K562 (cell line): ENCODE data around the gene TPK1. TPM values are rescaled to one million over a fixed set of nuclear protein-coding genes. Genes with fewer than 3 reads are reported as not detected.

Experiments used
- ATAC-seq: fragments of 200-7000 bp; cut with Tn5 transposase; 3 replicates; pipeline ENCODE4 v1.9.1; 2020; ENCODE audit warnings: moderate library complexity
- BruUV-seq: library from RNA; stranded (reverse); fragments of 400-500 nt; replicated peaks from 2 replicates; lab custom pipeline; 2021; lab: Mats Ljungman, UMichigan
- CTCF ChIA-PET: fragments of 300-600 bp; formaldehyde crosslinking; extraction: SDS; loops from one replicate; lab custom pipeline; 2021; ENCODE audit warnings: low intra/inter-chr PET ratio; lab: Yijun Ruan, JAX
- POLR2A ChIA-PET: fragments of 300-600, 350-650 bp; sonication (Branson Sonifier 250); formaldehyde crosslinking; extraction: SDS; loops from one replicate; lab custom pipeline; 2021; ENCODE audit warnings: antibody characterized with exemption, inconsistent platforms; lab: Yijun Ruan, JAX
- DNase-seq, 4 experiments: peaks; one replicate each; pipeline versions ENCODE4 v3.0.0 to v3.0.0-alpha.2; 2011 to 2018; ENCODE audit warnings: low spot score in 3 of 4, mixed read lengths in 3 of 4; ENCODE audit errors: extremely low read depth in 1 of 4
- FAIRE-seq: peaks from 2 replicates; lab custom pipeline; 2011; peaks lifted over from hg19 to GRCh38; lab: Jason Lieb, UNC
- H2AFZ ChIP-seq: 2 replicates; pipeline ENCODE4 v1.6.0; 2011; ENCODE audit warnings: low read depth, low read length, control low read depth, inconsistent platforms
- H3K27ac ChIP-seq: fragments of 200-600 bp; 3 replicates; pipeline ENCODE4 v1.8.0; 2011; ENCODE audit warnings: low read depth, mild to moderate bottlenecking, control low read depth, inconsistent platforms, low read length, moderate library complexity, mixed read lengths; ENCODE audit errors: extremely low read depth
- H3K27me3 ChIP-seq, 2 experiments: fragments of 300-600 bp in 1 of 2; 2 replicates in 1 of 2; 3 replicates in 1 of 2; pipeline versions ENCODE4 v1.6.0 to v1.8.0; 2011; ENCODE audit warnings: inconsistent platforms in 2 of 2, low read length in 2 of 2, mild to moderate bottlenecking in 1 of 2, mixed read lengths in 1 of 2, moderate library complexity in 1 of 2; ENCODE audit not compliant: control insufficient read depth in 2 of 2, insufficient read depth in 2 of 2
- H3K36me3 ChIP-seq: fragments of 300-600 bp; 3 replicates; pipeline ENCODE4 v1.8.0; 2011; ENCODE audit warnings: mild to moderate bottlenecking, low read length, inconsistent platforms; ENCODE audit not compliant: control insufficient read depth, insufficient read depth
- H3K4me1 ChIP-seq, 2 experiments: fragments of 200-600 bp in 1 of 2; replicated peaks in 1 of 2; 2 replicates in 1 of 2; 3 replicates in 1 of 2; pipeline versions ENCODE4 v1.5.1 to v1.8.0; 2011; ENCODE audit warnings: inconsistent platforms in 2 of 2, low read length in 2 of 2, mild to moderate bottlenecking in 1 of 2, mixed read lengths in 1 of 2, moderate library complexity in 1 of 2; ENCODE audit not compliant: control insufficient read depth in 2 of 2, insufficient read depth in 2 of 2
- H3K4me2 ChIP-seq: 2 replicates; pipeline ENCODE4 v1.6.1; 2011; ENCODE audit warnings: low read length, control low read depth, inconsistent platforms, mixed read lengths; ENCODE audit not compliant: insufficient read depth
- H3K4me3 ChIP-seq: fragments of 200-600 bp; sonication (generic), shearing (Covaris generic); 2 replicates; pipeline ENCODE4 v1.5.1; 2016; ENCODE audit warnings: control low read depth, inconsistent platforms
- H3K79me2 ChIP-seq: fragments of 200-600 bp; 3 replicates; pipeline ENCODE4 v1.8.0; 2011; ENCODE audit warnings: low read length, inconsistent platforms; ENCODE audit not compliant: control insufficient read depth, insufficient read depth
- H3K9ac ChIP-seq, 2 experiments: 2 replicates each; pipeline versions ENCODE4 v1.6.0 to v1.6.1; 2011; ENCODE audit warnings: low read depth in 2 of 2, low read length in 2 of 2, control low read depth in 1 of 2, inconsistent platforms in 1 of 2, mild to moderate bottlenecking in 1 of 2, mixed read lengths in 1 of 2; ENCODE audit not compliant: insufficient read depth in 1 of 2
- H3K9me1 ChIP-seq: one replicate; pipeline ENCODE4 v1.6.0; 2011; ENCODE audit warnings: inconsistent platforms, mild to moderate bottlenecking, low read length, moderate library complexity; ENCODE audit not compliant: control insufficient read depth, insufficient read depth
- H3K9me3 ChIP-seq: replicated peaks from 2 replicates; pipeline ENCODE4 v1.5.1; 2011; ENCODE audit warnings: low read depth, low read length, inconsistent platforms; ENCODE audit not compliant: control insufficient read depth, insufficient read depth
- H4K20me1 ChIP-seq: replicated peaks from 2 replicates; pipeline ENCODE4 v1.6.1; 2011; ENCODE audit warnings: low read length, inconsistent platforms, mixed read lengths; ENCODE audit not compliant: control insufficient read depth, insufficient read depth
- CSDE1 ChIP-seq, 2 experiments: fragments of 450-650 bp; IDR thresholded peaks; 2 replicates each; pipeline ENCODE4 v1.6.1; 2016; ENCODE audit warnings: mild to moderate bottlenecking in 1 of 2
- HNRNPK ChIP-seq: fragments of 200-400 bp; formaldehyde crosslinking; IDR thresholded peaks from one replicate; pipeline ENCODE4 v1.6.1; 2018; ENCODE audit warnings: mild to moderate bottlenecking, low read depth, low read length; ENCODE audit not compliant: poor library complexity, severe bottlenecking
- PHTF2 ChIP-seq: fragments of 250-450 bp; sonication (Bioruptor Pico); IDR thresholded peaks from 2 replicates; pipeline ENCODE4 v1.5.0; 2021; ENCODE audit warnings: mild to moderate bottlenecking
- ZNF512 ChIP-seq: IDR thresholded peaks from 2 replicates; pipeline ENCODE4 v1.6.1; 2016; ENCODE audit warnings: missing genetic modification characterization, missing compliant biosample characterization
- WGBS: fragments of 100-300 bp; shearing (Covaris generic); methylation state at CpG from one replicate; pipeline ENCODE4 v1.1.6; 2016; ENCODE audit warnings: low coverage, mixed read lengths; ENCODE audit not compliant: insufficient coverage; ENCODE audit errors: missing lambda C conversion rate; 5-methylcytosine and 5-hydroxymethylcytosine counted together
- in situ Hi-C: fragments of 300-500 bp; cut with MboI; formaldehyde crosslinking; loops from 4 replicates; pipeline ENCODE4 v1.15.0; 2018; ENCODE audit warnings: inconsistent platforms, mixed read lengths
- intact Hi-C: fragments of 100-400 bp; cut with micrococcal nuclease; formaldehyde crosslinking; loops from 2 replicates; pipeline ENCODE4 v1.14.2; 2022
- polyA plus RNA-seq, 8 experiments: library from polyadenylated mRNA; depleted of rRNA in 4 of 8; stranded (reverse) in 5 of 8; unstranded in 3 of 8; fragments of >200 nt; fragmentation: Nextera tagmentation in 2 of 8; fragmentation: Illumina TruSeq in 1 of 8; extraction: Ambion mirVana in 2 of 8; extraction: Trizol in 1 of 8; gene quantifications; 2 replicates each; pipeline versions ENCODE4 v1.2.1 to v1.2.3, GENCODE V29; 2011 to 2014; ENCODE audit warnings: inconsistent platforms in 1 of 8, missing spikeins in 1 of 8
- total RNA-seq, 7 experiments: library from RNA; depleted of rRNA in 6 of 7; stranded (reverse); fragments of >200 nt in 6 of 7; fragmentation: Illumina TruSeq in 2 of 7; extraction: Trizol in 2 of 7; gene quantifications; 2 replicates each; pipeline versions ENCODE4 v1.2.1 to v1.2.3, GENCODE V29; 2011 to 2021; ENCODE audit warnings: low replicate concordance in 1 of 7

Gene TPK1
- total and polyA plus RNA-seq, 9 of the 15 experiments (the other 6 are each of a cell fraction or from before 2014, with no cell fraction given) = 5.1 to 16.2 (median 9.2) TPM

- DNase-seq = no peak
- in situ Hi-C loops = no loop called here
- peak; percentile 82 for TF ChIP-seq ZNF512 (tag)
- no peak for TF ChIP-seq PHTF2
- peak; percentile 47 for TF ChIP-seq HNRNPK
- TF ChIP-seq CSDE1 (IDR thresholded peaks at IDR 0.05) = no peak
- TF ChIP-seq, all 486 proteins: peak for 2
- Histone ChIP-seq H4K20me1 (no peaks in the 10 kb centered on the region), H3K27ac (no peak overlapping the region), H3K9me1 (no peaks in the 10 kb centered on the region), H2AFZ (no peak overlapping the region), H3K36me3 (no peaks in the 10 kb centered on the region), H3K27me3 (no peaks in the 10 kb centered on the region), H3K4me2 (no peak overlapping the region), H3K4me1 (no peaks in the 10 kb centered on the region), H3K9me3 (no peaks in the 10 kb centered on the region), H3K9ac (no peak overlapping the region), H3K79me2 (no peaks in the 10 kb centered on the region), H3K4me3 (no peak overlapping the region)
- intact Hi-C loops = no loop called here
- FAIRE-seq (no peak), ATAC-seq (no peak)
- 0% methylated on average over 1 of the region's 1 CpG for WGBS
- CTCF ChIA-PET = no interaction called here
- BruUV-seq = no TSS peak
- POLR2A ChIA-PET = no interaction called here
Measured at GRCh38 chr7:144736880-144737493, 98.9 kb downstream of the TPK1 start.
